Activated T-helper 9 cell treated with anti-CD3 and anti-CD28 coated beads, Interleukin-2, amount 50 U/mL, for 16 hours (primary cell): ENCODE measurements around the gene MYH14.
"Not testable (repeated sequence)": the region's sequence is repeated elsewhere in the genome, so short reads cannot be mapped to it uniquely, and the experiment has no call there.

ENCODE experiments used
- DNase-seq: peaks from one replicate; pipeline ENCODE4 v3.0.0-alpha.2; 2020; ENCODE audit warnings: low read depth

The MYH14 gene

DNA sequence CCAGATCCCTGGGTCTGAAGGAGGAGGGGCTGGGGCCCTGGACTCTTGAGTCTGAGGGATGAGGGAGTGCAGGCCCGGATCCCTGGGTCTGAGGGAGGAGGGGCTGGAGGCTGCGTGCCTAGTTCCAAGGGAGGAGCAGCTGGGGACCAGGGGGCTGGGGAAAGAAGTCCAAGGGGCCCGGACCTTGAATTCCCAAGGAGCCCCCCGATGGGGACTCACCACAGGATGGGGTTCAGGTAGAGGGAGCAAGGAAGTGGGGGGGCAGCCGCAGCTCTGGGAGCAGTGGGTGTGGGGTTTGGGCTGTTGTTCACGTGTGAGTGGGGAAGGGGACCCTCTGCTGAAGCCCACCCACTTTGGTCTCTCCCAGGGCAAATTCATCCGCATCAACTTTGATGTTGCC, 23.1 kb downstream of the MYH14 start:
- no peak for DNase-seq

DNA sequence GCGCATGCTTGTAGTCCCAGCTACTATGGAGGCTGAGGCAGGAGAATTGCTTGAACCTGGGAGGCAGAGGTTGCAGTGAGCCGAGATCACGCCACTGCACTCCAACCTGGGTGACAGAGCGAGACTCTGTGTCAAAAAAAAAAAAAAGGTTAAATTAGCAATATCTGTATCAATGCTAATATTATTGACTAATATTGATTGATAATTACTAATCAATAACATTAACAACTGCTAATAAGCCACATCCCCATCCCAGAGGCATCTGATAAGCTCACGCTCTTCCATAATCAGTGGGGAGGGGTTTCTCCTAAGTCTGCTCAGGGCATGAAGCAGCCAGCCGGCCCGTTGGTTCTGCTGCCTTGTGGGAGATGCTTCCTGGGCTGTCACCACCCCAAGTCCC, 24.7 kb downstream of the MYH14 start:
- not testable (repeated sequence) for DNase-seq

GRCh38 chr19:50230379-50231351, 27.2 kb downstream of the MYH14 start:
- no peak for DNase-seq

DNA sequence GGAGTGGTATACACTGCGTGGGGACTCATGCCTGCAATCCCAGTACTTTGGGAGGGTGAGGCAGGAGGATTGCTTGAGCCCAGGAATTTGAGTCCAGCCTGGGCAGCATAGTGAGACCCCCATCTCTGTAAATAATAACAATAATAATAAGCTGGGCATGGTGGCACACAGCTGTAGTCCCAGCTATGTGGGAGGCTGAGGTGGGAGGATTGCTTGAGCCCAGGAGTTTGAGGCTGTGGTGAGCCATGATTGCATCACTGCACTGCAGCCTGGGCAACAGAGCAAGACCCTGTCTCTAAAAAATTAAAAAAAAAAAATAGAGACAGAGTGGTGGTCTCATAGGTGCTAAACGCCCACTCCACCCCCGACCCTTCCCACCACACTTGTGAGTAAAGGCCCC, 28.0 kb downstream of the MYH14 start:
- DNase-seq: not testable (repeated sequence)

DNA sequence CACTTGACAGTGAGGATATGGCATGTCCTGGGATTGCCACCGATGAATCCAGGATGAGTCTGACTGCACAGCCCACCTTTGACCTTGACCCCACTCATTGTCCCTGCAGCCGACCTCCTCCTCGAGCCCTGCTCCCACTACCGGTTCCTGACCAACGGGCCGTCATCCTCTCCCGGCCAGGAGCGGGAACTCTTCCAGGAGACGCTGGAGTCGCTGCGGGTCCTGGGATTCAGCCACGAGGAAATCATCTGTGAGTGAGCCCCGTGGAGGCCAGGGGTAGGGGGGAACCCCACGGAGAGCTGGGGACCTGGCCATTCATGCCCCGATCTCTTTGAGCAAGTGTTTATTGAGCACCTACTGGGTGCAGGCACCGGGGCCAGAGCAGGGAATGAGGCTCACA, 28.4 kb downstream of the MYH14 start:
- no peak for DNase-seq

DNA sequence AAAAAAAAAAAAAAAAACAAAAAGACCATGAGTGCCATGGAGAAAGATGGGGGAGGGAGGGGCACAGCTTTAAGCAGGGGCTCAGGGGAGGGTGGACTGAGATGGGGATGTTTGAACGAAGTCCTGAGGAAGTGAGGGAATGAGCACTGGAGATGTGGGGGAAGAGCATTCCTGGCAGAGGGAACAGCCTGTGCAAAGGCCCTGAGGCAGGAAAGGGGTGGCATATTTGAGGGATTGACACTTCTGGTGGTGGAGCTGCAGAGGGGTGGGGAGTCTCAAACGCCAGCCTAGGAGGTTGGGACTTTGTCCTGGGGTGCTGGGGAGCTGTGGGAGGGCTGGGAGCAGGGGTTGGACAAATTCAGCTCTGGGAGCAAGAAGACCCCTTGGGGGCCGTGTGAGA, 29.2 kb downstream of the MYH14 start:
- DNase-seq: no peak

DNA sequence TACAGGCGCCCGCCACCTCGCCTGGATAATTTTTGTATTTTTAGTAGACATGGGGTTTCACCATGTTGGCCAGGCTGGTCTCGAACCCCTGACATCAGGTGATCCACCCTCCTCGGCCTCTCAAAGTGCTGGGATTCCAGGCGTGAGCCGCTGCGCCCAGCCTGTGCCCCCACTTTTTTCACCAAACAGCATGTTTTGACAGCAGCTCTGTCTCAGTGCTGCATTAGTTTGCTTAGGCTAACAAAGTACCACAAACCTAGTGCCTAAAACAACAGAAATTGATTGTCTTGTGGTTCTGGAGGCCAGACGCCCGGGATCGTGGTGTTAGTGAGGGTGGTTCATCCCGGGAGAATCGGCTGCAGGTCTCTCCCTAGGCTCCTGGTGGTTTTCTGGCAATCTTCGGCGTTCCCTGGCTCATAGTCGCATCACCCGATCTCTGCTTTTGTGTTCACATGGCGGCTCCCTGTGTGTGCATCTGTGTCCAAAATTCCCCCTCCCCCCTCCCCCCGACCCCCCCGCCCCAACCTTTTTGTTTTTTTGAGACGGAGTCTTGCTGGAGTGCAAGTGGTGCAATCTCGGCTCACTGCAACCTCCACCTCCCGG, 30.0 kb downstream of the MYH14 start:
- no peak for DNase-seq

DNA sequence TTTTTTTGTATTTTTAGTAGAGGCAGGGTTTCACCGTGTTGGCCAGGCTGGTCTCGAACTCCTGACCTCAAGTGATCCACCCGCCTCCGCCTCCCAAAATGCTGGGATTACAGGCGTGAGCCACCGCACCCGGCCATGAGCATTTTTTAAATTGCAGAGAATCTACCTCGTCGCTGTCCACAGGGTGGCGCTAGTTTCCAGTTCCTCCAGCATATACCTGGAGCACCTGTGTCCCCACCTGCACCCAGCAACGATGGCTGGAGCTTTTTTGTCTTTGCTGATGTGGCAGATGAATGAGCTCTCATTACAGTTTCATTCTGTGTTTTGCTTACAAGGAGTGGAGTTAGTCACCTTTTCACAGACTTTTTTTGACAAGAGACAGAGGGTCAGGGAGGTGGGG, 34.1 kb downstream of the MYH14 start:
- DNase-seq: not testable (repeated sequence)

- no peak for DNase-seq
Measured at GRCh38 chr19:50238043-50238442, 34.6 kb downstream of the MYH14 start.

DNA sequence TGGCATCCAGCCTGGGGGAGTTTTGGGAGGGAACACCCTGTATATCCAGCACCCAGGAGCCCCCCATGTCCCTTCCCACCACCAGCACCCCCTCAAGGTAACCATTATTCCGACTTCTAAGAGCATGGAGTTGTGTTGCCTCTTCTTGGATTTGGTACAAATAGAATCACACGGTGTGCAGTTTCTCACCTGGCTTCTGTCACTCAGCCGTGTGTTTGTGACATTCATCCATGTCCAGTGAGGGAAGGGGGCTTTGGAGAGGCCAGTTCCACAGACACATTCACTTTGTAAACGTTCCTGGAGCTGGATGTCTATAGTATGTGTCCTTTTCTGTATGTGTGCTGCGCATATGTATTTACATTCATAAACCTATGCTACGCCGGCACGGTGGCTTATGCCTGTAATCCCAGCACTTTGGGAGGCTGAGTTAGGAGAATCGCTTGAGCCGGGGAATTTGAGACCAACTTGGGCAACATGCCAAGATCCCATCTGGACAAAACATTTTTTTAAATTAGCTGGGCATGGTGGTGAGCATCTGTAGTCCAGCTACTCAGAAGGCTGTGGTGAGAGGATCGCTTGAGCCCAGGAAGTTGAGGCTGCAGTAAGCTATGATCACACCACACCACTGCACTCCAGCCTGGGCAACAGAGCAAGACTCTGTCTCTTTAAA, 36.6 kb downstream of the MYH14 start:
- DNase-seq: no peak

GRCh38 chr19:50242581-50242980, 39.2 kb downstream of the MYH14 start:
- DNase-seq: no peak

DNA sequence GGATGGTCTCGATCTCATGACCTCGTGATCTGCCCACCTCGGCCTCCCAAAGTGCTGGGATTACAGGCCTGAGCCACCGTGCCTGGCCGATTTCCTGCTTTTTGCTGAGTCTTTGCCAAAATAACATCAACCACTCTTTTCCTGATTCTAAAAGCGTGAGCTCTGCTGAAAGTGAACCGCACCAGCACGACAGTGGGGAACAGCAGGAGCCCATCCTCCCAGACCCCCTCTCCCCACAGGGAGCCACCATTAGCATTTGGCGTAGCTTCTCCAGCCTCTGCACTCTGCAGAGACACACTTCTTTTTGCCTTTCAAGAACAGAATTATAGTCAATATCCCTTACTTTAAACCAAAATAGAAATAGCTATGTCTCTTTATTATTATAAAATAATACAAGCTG, 41.3 kb downstream of the MYH14 start:
- no peak for DNase-seq

DNA sequence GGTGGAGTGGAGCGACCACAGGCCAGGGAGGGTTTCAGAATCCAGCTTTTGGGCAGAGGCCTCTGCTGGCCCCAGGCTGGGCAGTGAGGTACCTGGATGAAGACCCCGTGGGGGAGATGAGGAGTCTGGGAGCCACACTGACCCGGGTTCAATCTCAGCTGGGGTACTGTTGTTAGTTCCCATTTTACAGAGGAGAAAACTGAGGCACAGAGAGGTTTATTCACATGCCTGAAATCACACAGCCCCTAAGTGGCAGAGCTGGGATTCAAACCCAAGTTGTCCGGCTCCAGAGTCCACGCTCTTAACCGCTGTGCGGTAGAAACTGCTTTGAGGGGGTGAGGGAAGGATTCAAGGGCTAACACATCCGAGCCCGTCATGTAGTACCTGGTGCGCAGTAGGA, 45.0 kb downstream of the MYH14 start:
- no peak for DNase-seq

DNA sequence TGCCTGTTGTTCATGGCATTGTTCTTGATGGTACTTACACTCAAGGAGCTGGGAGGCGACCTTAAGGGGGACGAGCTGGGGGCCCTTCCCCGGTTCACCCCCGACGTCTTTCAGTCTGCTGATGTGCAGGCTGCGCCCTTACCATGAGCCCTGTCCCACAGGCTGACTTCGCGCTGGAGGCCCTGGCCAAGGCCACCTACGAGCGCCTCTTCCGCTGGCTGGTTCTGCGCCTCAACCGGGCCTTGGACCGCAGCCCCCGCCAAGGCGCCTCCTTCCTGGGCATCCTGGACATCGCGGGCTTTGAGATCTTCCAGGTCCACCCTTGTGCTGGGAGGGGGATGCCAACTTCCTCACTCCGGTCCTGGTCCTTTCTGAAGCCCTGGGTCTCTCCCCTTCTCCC, 45.4 kb downstream of the MYH14 start:
- no peak for DNase-seq

DNA sequence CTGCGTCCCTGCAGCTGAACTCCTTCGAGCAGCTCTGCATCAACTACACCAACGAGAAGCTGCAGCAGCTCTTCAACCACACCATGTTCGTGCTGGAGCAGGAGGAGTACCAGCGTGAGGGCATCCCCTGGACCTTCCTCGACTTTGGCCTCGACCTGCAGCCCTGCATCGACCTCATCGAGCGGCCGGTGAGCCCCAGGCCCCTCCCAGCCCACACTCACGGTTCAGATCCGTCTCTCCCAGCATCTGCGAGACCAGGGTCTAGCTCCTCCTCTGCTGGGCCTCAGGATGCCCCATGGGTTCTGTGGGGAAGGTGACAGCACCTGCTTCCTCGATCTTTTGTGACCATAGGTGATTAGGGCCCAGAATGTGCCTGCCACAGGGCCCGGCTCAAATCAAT, 46.2 kb downstream of the MYH14 start:
- DNase-seq: no peak

DNA sequence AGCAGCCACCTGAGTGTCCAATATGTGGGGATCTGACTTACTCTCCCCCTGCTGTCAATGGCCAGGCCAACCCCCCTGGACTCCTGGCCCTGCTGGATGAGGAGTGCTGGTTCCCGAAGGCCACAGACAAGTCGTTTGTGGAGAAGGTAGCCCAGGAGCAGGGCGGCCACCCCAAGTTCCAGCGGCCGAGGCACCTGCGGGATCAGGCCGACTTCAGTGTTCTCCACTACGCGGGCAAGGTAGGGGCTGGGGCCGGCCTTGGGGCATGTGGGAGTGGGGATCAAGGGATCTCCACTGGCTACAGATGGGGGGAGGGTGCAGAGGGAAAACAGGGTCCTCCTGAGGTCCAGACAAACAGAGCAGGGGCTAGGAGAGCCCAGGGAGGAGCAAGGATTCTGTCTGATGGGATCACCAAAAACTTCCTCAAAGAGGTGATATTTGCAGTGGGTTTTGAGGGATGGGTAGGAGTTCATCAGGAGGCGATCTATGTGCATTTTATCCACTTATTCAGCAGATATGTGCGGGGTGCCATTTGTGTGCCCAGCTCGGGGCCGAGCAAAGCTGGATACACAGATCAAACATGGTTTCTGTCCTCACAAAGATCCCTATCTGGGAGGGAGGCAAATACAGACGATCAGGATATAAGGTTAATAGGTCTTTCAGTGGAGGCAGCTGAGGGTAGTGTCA, 47.2 kb downstream of the MYH14 start:
- no peak for DNase-seq

- DNase-seq: no peak
Measured at GRCh38 chr19:50252111-50252886, 48.9 kb downstream of the MYH14 start.

DNA sequence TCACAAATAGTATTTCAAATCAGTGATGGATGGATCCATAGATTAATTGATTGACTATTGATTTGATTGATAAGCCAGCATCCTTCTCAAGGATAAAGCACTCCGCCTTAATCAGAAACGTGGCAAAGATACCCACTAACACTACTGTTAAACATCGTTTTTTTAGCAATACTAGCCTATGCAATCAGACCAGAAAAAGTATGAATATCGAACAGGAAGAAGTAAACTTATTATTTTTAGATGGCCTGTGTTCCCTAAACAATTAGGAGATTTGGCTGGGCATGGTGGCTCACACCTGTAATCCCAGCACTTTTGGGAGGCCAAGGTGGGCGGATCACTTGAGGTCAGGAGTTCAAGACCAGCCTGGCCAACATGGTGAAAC, 49.5 kb downstream of the MYH14 start:
- no peak for DNase-seq

DNA sequence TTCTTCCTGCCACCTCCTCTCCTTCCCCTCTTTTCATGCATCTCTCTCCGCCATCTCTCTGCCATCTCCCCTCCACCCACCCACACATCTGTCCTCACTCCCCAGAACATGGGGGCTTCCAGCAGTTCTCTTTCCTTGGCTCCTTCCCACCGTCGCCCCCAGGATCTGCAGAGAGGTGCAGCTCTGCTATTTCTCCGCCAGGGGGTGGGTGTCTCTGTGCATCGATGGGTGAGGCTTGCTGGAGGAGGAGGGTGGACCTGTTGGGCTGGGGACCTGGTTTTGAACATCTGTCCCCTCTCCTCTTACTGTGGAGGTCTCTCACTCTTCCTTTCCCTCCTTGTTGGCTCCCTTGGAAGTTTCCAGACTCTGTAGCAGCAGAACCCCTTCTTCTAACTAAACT, 51.7 kb downstream of the MYH14 start:
- no peak for DNase-seq

- no peak for DNase-seq
Measured at GRCh38 chr19:50257141-50257540, 53.7 kb downstream of the MYH14 start.

DNA sequence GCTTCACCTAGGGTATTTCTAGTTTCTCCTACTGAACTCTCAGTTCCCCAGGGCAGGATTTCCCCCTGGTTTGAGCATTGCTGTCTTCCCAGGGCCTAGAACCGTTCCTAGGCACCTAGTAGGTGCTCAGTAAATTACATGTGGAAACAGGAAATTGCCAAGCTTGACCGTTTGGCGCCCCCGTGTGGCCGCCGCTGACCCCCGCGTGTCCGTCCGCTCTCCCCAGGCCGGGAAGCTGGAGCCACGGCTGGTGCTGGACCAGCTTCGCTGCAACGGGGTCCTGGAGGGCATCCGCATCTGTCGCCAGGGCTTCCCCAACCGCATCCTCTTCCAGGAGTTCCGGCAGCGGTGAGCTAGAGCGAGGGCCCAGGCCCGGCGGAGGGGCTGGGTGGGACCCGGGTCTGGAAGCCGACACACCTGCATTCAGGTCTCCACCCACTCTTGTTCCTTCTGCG, 55.5 kb downstream of the MYH14 start:
- no peak for DNase-seq
